Astrocyte (in vitro differentiated cells and primary cell): ENCODE measurements around the gene SLCO3A1. TPM values are rescaled to one million over a fixed set of nuclear protein-coding genes. Genes with fewer than 3 reads are reported as not detected.

Experiments
- DNase-seq: peaks from one replicate; pipeline ENCODE4 v3.0.0-alpha.2; 2010; ENCODE audit warnings: low read depth
- FAIRE-seq: peaks from 2 replicates; lab custom pipeline; 2011; peaks lifted over from hg19 to GRCh38; lab: Jason Lieb, UNC
- H2AFZ ChIP-seq: 2 replicates; pipeline ENCODE4 v1.6.0; 2012; ENCODE audit warnings: low read depth, low read length, inconsistent platforms
- H3K27ac ChIP-seq: 2 replicates; pipeline ENCODE4 v1.5.1; 2011; ENCODE audit warnings: low read depth, low read length, inconsistent platforms
- H3K27me3 ChIP-seq: 2 replicates; pipeline ENCODE4 v1.6.0; 2011; ENCODE audit warnings: low read length, inconsistent platforms; ENCODE audit not compliant: insufficient read depth
- H3K36me3 ChIP-seq: 2 replicates; pipeline ENCODE4 v1.5.1; 2011; ENCODE audit warnings: low read length, inconsistent platforms; ENCODE audit not compliant: insufficient read depth
- H3K4me1 ChIP-seq: 2 replicates; pipeline ENCODE4 v1.5.1; 2011; ENCODE audit warnings: low read length, inconsistent platforms; ENCODE audit not compliant: insufficient read depth
- H3K4me2 ChIP-seq: 2 replicates; pipeline ENCODE4 v1.6.0; 2012; ENCODE audit warnings: low read length, inconsistent platforms
- H3K4me3 ChIP-seq: 2 replicates; pipeline ENCODE4 v1.5.1; 2011; ENCODE audit warnings: low read depth, mild to moderate bottlenecking, low read length, inconsistent platforms; ENCODE audit not compliant: insufficient read depth
- H3K79me2 ChIP-seq: 2 replicates; pipeline ENCODE4 v1.6.0; 2012; ENCODE audit warnings: mild to moderate bottlenecking, low read length, inconsistent platforms; ENCODE audit not compliant: insufficient read depth
- H3K9ac ChIP-seq: 2 replicates; pipeline ENCODE4 v1.6.0; 2012; ENCODE audit warnings: mild to moderate bottlenecking, low read length, inconsistent platforms
- H3K9me3 ChIP-seq: 2 replicates; pipeline ENCODE4 v1.5.1; 2012; ENCODE audit warnings: low read depth, mild to moderate bottlenecking, low read length, inconsistent platforms; ENCODE audit not compliant: insufficient read depth
- H4K20me1 ChIP-seq: 2 replicates; pipeline ENCODE4 v1.6.0; 2012; ENCODE audit warnings: low read length, inconsistent platforms; ENCODE audit not compliant: insufficient read depth
- H3K27ac Mint-ChIP-seq: one replicate; pipeline ENCODE4 v1.8.0; 2021; ENCODE audit warnings: mild to moderate bottlenecking, mixed read lengths; ENCODE audit not compliant: unreplicated experiment
- H3K27me3 Mint-ChIP-seq: one replicate; pipeline ENCODE4 v1.8.0; 2021; ENCODE audit warnings: low read depth, mixed read lengths; ENCODE audit not compliant: unreplicated experiment
- H3K36me3 Mint-ChIP-seq: one replicate; pipeline ENCODE4 v1.8.0; 2021; ENCODE audit warnings: low read depth, mixed read lengths; ENCODE audit not compliant: unreplicated experiment
- H3K4me1 Mint-ChIP-seq: one replicate; pipeline ENCODE4 v1.8.0; 2021; ENCODE audit warnings: low read depth, mixed read lengths; ENCODE audit not compliant: unreplicated experiment
- H3K4me3 Mint-ChIP-seq: one replicate; pipeline ENCODE4 v1.8.0; 2021; ENCODE audit warnings: mild to moderate bottlenecking, moderate library complexity, mixed read lengths; ENCODE audit not compliant: unreplicated experiment
- H3K9me3 Mint-ChIP-seq: one replicate; pipeline ENCODE4 v1.8.0; 2021; ENCODE audit warnings: mild to moderate bottlenecking, mixed read lengths; ENCODE audit not compliant: unreplicated experiment
- EZH2 ChIP-seq: IDR thresholded peaks from 2 replicates; pipeline ENCODE4 v1.6.1; 2012; ENCODE audit warnings: mild to moderate bottlenecking, low read length, inconsistent platforms; ENCODE audit not compliant: insufficient read depth
- total RNA-seq: library from RNA; stranded (reverse); gene quantifications from 2 replicates; pipeline ENCODE4 v1.2.1, GENCODE V29; 2021
- TF ChIP-seq, protein P1 (sequence below): IDR thresholded peaks from 2 replicates; pipeline ENCODE4 v1.5.1; 2011; ENCODE audit warnings: low read depth, mild to moderate bottlenecking, inconsistent platforms, low read length, moderate library complexity; ENCODE audit not compliant: insufficient read depth

SLCO3A1 gene
- total RNA-seq, 1 donor from 2014 or later = 9.4 TPM

DNA sequence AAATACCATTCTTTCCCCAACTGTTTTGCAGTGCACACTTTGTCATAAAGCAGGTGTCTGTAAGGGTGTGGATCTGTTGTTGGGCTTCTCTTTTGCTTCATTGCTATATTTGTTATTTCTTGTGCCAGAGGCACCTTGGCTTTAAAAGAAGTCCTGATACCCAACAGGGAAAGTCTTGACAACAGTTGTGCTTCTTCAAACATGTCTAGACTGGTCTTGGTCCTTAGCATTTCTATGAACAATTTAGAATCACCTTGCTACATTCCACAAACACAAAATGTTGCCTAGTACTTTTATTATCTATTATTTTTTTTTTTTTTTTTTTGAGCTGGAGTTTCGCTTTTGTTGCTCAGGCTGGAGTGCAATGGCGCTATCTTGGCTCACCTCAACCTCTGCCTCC lies 233.7 kb downstream of the SLCO3A1 start:
- no peaks in the 10 kb centered on the region for H3K9me3 Mint-ChIP-seq
- H3K36me3 ChIP-seq = no peaks in the 10 kb centered on the region
- peaks cover 10% of the 10 kb centered on the region for H4K20me1 ChIP-seq
- no peaks in the 10 kb centered on the region for H3K27me3 ChIP-seq
- TF ChIP-seq EZH2 = no peak
- TF ChIP-seq, protein P1, sequence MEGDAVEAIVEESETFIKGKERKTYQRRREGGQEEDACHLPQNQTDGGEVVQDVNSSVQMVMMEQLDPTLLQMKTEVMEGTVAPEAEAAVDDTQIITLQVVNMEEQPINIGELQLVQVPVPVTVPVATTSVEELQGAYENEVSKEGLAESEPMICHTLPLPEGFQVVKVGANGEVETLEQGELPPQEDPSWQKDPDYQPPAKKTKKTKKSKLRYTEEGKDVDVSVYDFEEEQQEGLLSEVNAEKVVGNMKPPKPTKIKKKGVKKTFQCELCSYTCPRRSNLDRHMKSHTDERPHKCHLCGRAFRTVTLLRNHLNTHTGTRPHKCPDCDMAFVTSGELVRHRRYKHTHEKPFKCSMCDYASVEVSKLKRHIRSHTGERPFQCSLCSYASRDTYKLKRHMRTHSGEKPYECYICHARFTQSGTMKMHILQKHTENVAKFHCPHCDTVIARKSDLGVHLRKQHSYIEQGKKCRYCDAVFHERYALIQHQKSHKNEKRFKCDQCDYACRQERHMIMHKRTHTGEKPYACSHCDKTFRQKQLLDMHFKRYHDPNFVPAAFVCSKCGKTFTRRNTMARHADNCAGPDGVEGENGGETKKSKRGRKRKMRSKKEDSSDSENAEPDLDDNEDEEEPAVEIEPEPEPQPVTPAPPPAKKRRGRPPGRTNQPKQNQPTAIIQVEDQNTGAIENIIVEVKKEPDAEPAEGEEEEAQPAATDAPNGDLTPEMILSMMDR = no peak
- no peak overlapping the region for H2AFZ ChIP-seq
- no peak for DNase-seq
- FAIRE-seq = no peak
- H3K9me3 ChIP-seq = no peaks in the 10 kb centered on the region
- peaks cover 2% of the 10 kb centered on the region for H3K4me1 Mint-ChIP-seq
- no peak overlapping the region for H3K9ac ChIP-seq
- no peak overlapping the region for H3K4me3 Mint-ChIP-seq
- H3K27ac Mint-ChIP-seq = no peak overlapping the region
- peaks cover under 1% of the 10 kb centered on the region for H3K27me3 Mint-ChIP-seq
- H3K79me2 ChIP-seq = no peaks in the 10 kb centered on the region
- H3K4me1 ChIP-seq = no peaks in the 10 kb centered on the region
- H3K36me3 Mint-ChIP-seq = no peaks in the 10 kb centered on the region
- no peak overlapping the region for H3K27ac ChIP-seq
- H3K4me2 ChIP-seq = no peak overlapping the region
- no peak overlapping the region for H3K4me3 ChIP-seq

DNA sequence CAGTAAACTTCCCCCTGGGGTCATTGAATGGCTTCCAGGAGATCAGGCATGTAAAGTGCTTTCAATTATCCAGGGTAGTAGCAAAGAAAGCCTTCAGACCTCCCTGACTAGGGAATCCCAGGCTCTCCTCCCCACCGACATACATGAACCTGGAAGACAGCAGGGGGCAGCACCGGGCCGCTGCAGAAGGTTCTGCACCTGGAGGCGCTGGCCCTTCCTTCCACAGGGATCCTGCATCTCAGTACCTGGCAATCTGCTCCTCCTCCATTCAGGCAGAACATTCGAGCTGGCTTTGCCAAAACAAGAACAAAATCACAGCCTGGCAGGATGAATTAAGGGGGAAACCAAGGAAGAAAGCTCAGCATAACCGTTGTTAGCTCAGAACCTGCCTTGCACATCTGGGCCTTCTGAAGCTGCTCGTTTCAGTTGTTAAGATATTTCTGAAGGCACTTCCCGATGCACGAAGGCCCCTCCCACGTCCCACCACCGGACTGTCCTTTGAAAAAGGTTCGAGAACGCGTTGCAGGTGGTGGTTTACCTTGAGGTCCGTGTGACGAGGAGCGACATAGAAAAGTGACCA lies 237.7 kb downstream of the SLCO3A1 start:
- no peak for FAIRE-seq
- no peaks in the 10 kb centered on the region for H3K36me3 Mint-ChIP-seq
- H3K4me1 Mint-ChIP-seq = peaks cover 11% of the 10 kb centered on the region

More for the DNA sequence above, 237.7 kb downstream of the SLCO3A1 start:
- H4K20me1 ChIP-seq = peaks cover 10% of the 10 kb centered on the region
- TF ChIP-seq EZH2 = no peak
- TF ChIP-seq, protein P1 = peak; percentile 50
- no peak for DNase-seq
- Mint-ChIP-seq H3K27me3 (peaks cover 2% of the 10 kb centered on the region), H3K4me3 (no peak overlapping the region), H3K27ac (no peak overlapping the region), H3K9me3 (no peaks in the 10 kb centered on the region)
- no peak overlapping the region for H3K4me2 ChIP-seq
- H3K4me1 ChIP-seq = no peaks in the 10 kb centered on the region
- H3K79me2 ChIP-seq = no peaks in the 10 kb centered on the region
- H3K9me3 ChIP-seq = no peaks in the 10 kb centered on the region
- H3K27ac ChIP-seq = no peak overlapping the region
- no peaks in the 10 kb centered on the region for H3K27me3 ChIP-seq
- H2AFZ ChIP-seq = no peak overlapping the region
- H3K36me3 ChIP-seq = no peaks in the 10 kb centered on the region
- no peak overlapping the region for H3K9ac ChIP-seq
- H3K4me3 ChIP-seq = no peak overlapping the region
